Psoas muscle (tissue), 8 donors: ENCODE measurements around the gene SCGB1D4. TPM values are rescaled to one million over a fixed set of nuclear protein-coding genes. Genes with fewer than 3 reads are reported as not detected.

Experiments used
- ATAC-seq, 4 donors: fragments of 200-7000 bp; cut with Tn5 transposase; one replicate each; pipeline ENCODE4 v1.9.1; 2020; ENCODE audit warnings: moderate library complexity in 3 of 4, mild to moderate bottlenecking in 2 of 4
- DNase-seq, 2 donors: peaks; one replicate each; pipeline ENCODE4 v3.0.0-alpha.2; 2020
- H3K27ac ChIP-seq: fragments of 200-600 bp; one replicate; pipeline ENCODE4 v1.8.0; 2022
- H3K27me3 ChIP-seq, 3 donors: fragments of 200-600 bp in 1 of 3; one replicate each; pipeline versions ENCODE4 v1.6.1 to v1.8.0; 2013 to 2022; ENCODE audit warnings: low read length in 2 of 3, mild to moderate bottlenecking in 2 of 3, moderate library complexity in 1 of 3; ENCODE audit not compliant: insufficient read depth in 3 of 3
- H3K36me3 ChIP-seq, 2 donors: fragments of 200-600 bp in 1 of 2; one replicate each; pipeline versions ENCODE4 v1.6.1 to v1.8.0; 2013 to 2022; ENCODE audit warnings: low read depth in 1 of 2, mild to moderate bottlenecking in 1 of 2, moderate library complexity in 1 of 2; ENCODE audit not compliant: insufficient read depth in 1 of 2
- H3K4me1 ChIP-seq: fragments of 200-600 bp; one replicate; pipeline ENCODE4 v1.8.0; 2022
- H3K4me3 ChIP-seq: fragments of 200-600 bp; one replicate; pipeline ENCODE4 v1.8.0; 2022; ENCODE audit warnings: mild to moderate bottlenecking
- H3K9me3 ChIP-seq: fragments of 200-600 bp; one replicate; pipeline ENCODE4 v1.8.0; 2022
- WGBS, 3 donors: extraction: QIAGEN DNeasy Blood & Tissue Kit; methylation state at CpG; one replicate each; pipeline versions ENCODE4 v1.1.6 to v1.1.7; 2013; 5-methylcytosine and 5-hydroxymethylcytosine counted together
- intact Hi-C, 2 donors: fragments of 100-400 bp; cut with DNase I; formaldehyde crosslinking; loops; one replicate each; pipeline versions ENCODE4 v1.11.0 to v1.14.2; 2022
- polyA plus RNA-seq, 3 donors: library from polyadenylated mRNA; stranded (reverse); fragments of 200-250 nt; gene quantifications; one replicate each; pipeline ENCODE4 v1.2.3, GENCODE V29; 2013
- total RNA-seq, 4 donors: library from RNA; stranded (reverse); fragmentation: NEBNext Ultra II Directional in 2 of 4; extraction: Animal tissue kit (Norgen Biotek cat#: 25700) in 2 of 4; gene quantifications; one replicate each; pipeline versions ENCODE4 v1.2.1 to v1.2.4, GENCODE V29; 2021 to 2023
- TF ChIP-seq, protein P1 (sequence below): fragments of 200-600 bp; IDR thresholded peaks from one replicate; pipeline ENCODE4 v1.8.0; 2022; ENCODE audit warnings: antibody characterized with exemption
- donor health status: healthy with polysubstance abuse.
- donor health status: DM: no; HTN: no; CAD: no; lungs with moderate emphysema.
- donor health status: Bipolar disorder and iron deficiency.
- donor health status: healthy.
- donor health status: DM: yes; HTN: yes; CAD: no.
- donor health status: DM: no; HTN: no; CAD: no.
- donor health status: DM: no; HTN: no; CAD: no.
- donor health status: DM: yes; HTN: yes; CAD: no.

SCGB1D4 gene
- total and polyA plus RNA-seq, 7 donors: not detected

DNA sequence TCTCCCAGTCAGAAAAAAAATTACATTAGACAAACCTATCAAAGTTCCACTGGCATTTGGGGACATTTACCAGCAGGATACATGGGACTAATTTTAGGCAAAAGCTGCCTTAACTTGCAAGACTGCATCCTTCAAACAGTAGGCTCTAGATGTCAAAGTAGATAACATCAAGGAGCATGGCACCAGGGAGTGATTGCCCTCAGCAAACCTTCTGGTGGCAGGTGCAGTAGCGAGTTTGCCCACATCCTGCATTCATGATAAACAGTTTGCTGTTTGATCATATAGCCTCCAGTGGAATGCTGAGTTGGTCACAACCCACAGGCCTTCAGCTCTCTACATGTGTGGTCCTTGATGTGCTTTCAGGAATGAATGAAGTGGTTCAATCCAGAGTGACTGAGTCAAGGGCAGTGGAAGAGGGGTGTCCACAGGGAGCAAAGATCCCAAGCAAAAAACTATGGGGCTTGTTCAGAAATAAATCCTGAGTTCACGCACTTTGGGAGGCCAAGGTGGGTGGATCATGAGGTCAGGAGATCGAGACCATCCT, 44.8 kb downstream of the SCGB1D4 start:
- Histone ChIP-seq H3K36me3 (no peaks in the 10 kb centered on the region), H3K9me3 (peaks cover 18% of the 10 kb centered on the region), H3K4me1 (no peaks in the 10 kb centered on the region), H3K27ac (no peak overlapping the region), H3K27me3 (peaks cover 0 to 2% (median 0%) of the 10 kb centered on the region in 3 donors), H3K4me3 (no peak overlapping the region)
- no peak for ATAC-seq
- no peak for DNase-seq
- intact Hi-C loops: no loop called here
- TF ChIP-seq, protein P1, sequence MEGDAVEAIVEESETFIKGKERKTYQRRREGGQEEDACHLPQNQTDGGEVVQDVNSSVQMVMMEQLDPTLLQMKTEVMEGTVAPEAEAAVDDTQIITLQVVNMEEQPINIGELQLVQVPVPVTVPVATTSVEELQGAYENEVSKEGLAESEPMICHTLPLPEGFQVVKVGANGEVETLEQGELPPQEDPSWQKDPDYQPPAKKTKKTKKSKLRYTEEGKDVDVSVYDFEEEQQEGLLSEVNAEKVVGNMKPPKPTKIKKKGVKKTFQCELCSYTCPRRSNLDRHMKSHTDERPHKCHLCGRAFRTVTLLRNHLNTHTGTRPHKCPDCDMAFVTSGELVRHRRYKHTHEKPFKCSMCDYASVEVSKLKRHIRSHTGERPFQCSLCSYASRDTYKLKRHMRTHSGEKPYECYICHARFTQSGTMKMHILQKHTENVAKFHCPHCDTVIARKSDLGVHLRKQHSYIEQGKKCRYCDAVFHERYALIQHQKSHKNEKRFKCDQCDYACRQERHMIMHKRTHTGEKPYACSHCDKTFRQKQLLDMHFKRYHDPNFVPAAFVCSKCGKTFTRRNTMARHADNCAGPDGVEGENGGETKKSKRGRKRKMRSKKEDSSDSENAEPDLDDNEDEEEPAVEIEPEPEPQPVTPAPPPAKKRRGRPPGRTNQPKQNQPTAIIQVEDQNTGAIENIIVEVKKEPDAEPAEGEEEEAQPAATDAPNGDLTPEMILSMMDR: no peak
- WGBS, 3 donors: 40 to 72% (median 65%) methylated on average over 2 to 3 of the region's 3 CpGs

DNA sequence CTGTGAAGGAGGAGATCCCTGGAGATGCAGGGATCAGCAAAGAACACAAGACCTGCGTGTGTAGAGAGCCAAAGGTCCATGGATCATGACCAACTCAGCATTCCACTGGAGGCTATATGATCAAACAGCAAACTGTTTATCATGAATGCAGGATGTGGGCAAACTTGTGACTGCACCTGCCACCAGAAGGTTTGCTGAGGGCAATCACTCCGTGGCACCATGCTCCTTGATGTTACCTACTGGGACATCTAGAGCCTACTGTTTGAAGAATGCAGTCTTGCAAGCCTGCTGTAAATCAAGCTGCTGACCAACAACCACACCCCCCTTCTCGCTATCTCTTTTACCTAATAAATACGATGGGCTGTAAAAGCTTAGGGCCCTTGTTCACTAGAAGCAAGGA, 47.2 kb downstream of the SCGB1D4 start:
- no peak overlapping the region for H3K27ac ChIP-seq
- intact Hi-C loops: no loop called here
- ATAC-seq (no peak), DNase-seq (no peak)
- H3K9me3 ChIP-seq: peaks cover 18% of the 10 kb centered on the region
- H3K27me3 ChIP-seq: peaks cover 0 to 2% (median 0%) of the 10 kb centered on the region in 3 donors
- no peaks in the 10 kb centered on the region for H3K36me3 ChIP-seq
- TF ChIP-seq, protein P1: no peak
- 49 to 55% (median 53%) methylated on average over 4 of the region's 4 CpGs for WGBS, 3 donors
- no peaks in the 10 kb centered on the region for H3K4me1 ChIP-seq
- H3K4me3 ChIP-seq: no peak overlapping the region

Other genes starting within 250 kb of the SCGB1D4 start
- gene INCENP, start 175.1 kb downstream of the SCGB1D4 start, total RNA-seq: 10 to 100 TPM; 11.0 to 20.1 (median 12.5) TPM
- 10 to 100 TPM in 1 of 3 donors, 1 to 10 TPM in 2; 4.8 to 19.0 (median 4.9) TPM for gene INCENP, start 175.1 kb downstream of the SCGB1D4 start, polyA plus RNA-seq
- gene SCGB1D1, start 108.9 kb downstream of the SCGB1D4 start, total RNA-seq: not detected
- gene SCGB1D1, start 108.9 kb downstream of the SCGB1D4 start, polyA plus RNA-seq: not detected
- gene SCGB2A1, start 90.4 kb downstream of the SCGB1D4 start, total RNA-seq: not detected
- not detected for gene SCGB2A1, start 90.4 kb downstream of the SCGB1D4 start, polyA plus RNA-seq
- gene SCGB1D2, start 56.8 kb downstream of the SCGB1D4 start, total RNA-seq: 1 to 10 TPM in 2 of 4 donors, under 1 TPM in 1, not detected in 1; 0.67 to 3.4 (median 1.5) TPM
- 1 to 10 TPM in 2 of 3 donors, under 1 TPM in 1; 0.73 to 8.8 (median 1.1) TPM for gene SCGB1D2, start 56.8 kb downstream of the SCGB1D4 start, polyA plus RNA-seq
- not detected for gene SCGB2A2, start 28.9 kb downstream of the SCGB1D4 start, total RNA-seq
- gene SCGB2A2, start 28.9 kb downstream of the SCGB1D4 start, polyA plus RNA-seq: under 1 TPM in 1 of 3 donors, not detected in 2; 0.59 TPM
- gene ASRGL1, start 38.4 kb upstream of the SCGB1D4 start, total RNA-seq: 10 to 100 TPM in 1 of 4 donors, 1 to 10 TPM in 3; 2.2 to 15.0 (median 6.0) TPM
- gene ASRGL1, start 38.4 kb upstream of the SCGB1D4 start, polyA plus RNA-seq: 1 to 10 TPM; 3.1 to 5.5 (median 3.6) TPM
- gene SCGB1A1, start 120.0 kb upstream of the SCGB1D4 start, total RNA-seq: not detected
- under 1 TPM in 1 of 3 donors, not detected in 2; 0.35 TPM for gene SCGB1A1, start 120.0 kb upstream of the SCGB1D4 start, polyA plus RNA-seq
- gene AHNAK, start 247.7 kb upstream of the SCGB1D4 start, total RNA-seq: 100 to 1,000 TPM; 376 to 679 (median 425) TPM
- gene AHNAK, start 247.7 kb upstream of the SCGB1D4 start, polyA plus RNA-seq: 100 to 1,000 TPM in 2 of 3 donors, 10 to 100 TPM in 1; 93.5 to 227 (median 206) TPM